Right lobe of liver (tissue), 4 donors: ENCODE data around the gene PTGDR2.

Experiments
- CTCF ChIP-seq, 4 donors: fragments of 200-600 bp in 3 of 4; fragments of 450-650 bp in 1 of 4; IDR thresholded peaks; one replicate each; pipeline versions ENCODE4 v1.5.1 to v1.8.0; 2016 to 2022; ENCODE audit warnings: antibody characterized with exemption in 4 of 4, mild to moderate bottlenecking in 2 of 4
- POLR2A ChIP-seq: fragments of 450-650 bp; IDR thresholded peaks from one replicate; pipeline ENCODE4 v1.6.1; 2017; ENCODE audit warnings: antibody characterized with exemption, mild to moderate bottlenecking
- donor health status: DM: no; HTN: no; CAD: no.
- donor health status: DM: no; HTN: no; CAD: no.
- donor health status: DM: no; HTN: yes; CAD: no.

GRCh38 chr11:60872124-60872960 lies 16.6 kb upstream of the PTGDR2 start:
- TF ChIP-seq CTCF (IDR thresholded peaks at IDR 0.05): no peak
- TF ChIP-seq POLR2A: no peak
